ENCODE measurements around the gene GRIN1.

Gene GRIN1

GRCh38 chr9:137182836-137183235 is 43.9 kb downstream of the GRIN1 start:
- H3K27me3 ChIP-seq (replicated peaks in 2 of 5; ENCODE audit: control insufficient read depth in 4 of 5, insufficient read depth in 5 of 5, low read length in 4 of 5) = no peaks in the 10 kb centered on the region
- no peak for DNase-seq
- H3K27ac ChIP-seq (ENCODE audit: insufficient read depth in 1 of 2, low read depth in 1 of 2, low read length in 2 of 2, poor library complexity in 1 of 2, severe bottlenecking in 2 of 2) = no peak overlapping the region
- H3K4me3 ChIP-seq (ENCODE audit: control insufficient read depth in 1 of 7, extremely low read depth in 1 of 7, insufficient read depth in 4 of 7, low read depth in 2 of 7, low read length in 6 of 7) = no peak overlapping the region
- no peaks in the 10 kb centered on the region for H3K9me3 ChIP-seq (ENCODE audit: control extremely low read depth in 1 of 5, control insufficient read depth in 4 of 5, insufficient read depth in 2 of 5, low read depth in 1 of 5, low read length in 4 of 5)
- H3K36me3 ChIP-seq (ENCODE audit: control insufficient read depth in 4 of 4, insufficient read depth in 4 of 4, low read length in 3 of 4) = peaks cover 5 to 89% (median 60%) of the 10 kb centered on the region in 4 experiments
- whole genome bisulfite sequencing (ENCODE audit: insufficient coverage) = 93% methylated on average over 7 of the region's 17 CpGs
- ChIA-PET POLR2A (no interaction called here), CTCF (no interaction called here)
- H3K4me1 ChIP-seq (ENCODE audit: control extremely low read depth in 1 of 4, control insufficient read depth in 4 of 4, insufficient read depth in 4 of 4, low read length in 3 of 4) = peaks cover 0 to 22% (median 16%) of the 10 kb centered on the region in 4 experiments

GRCh38 chr9:137183980-137184595 is 45.1 kb downstream of the GRIN1 start:
- ChIA-PET CTCF (no interaction called here), POLR2A (no interaction called here)
- no peak overlapping the region for H3K4me3 ChIP-seq (ENCODE audit: control insufficient read depth in 1 of 7, extremely low read depth in 1 of 7, insufficient read depth in 4 of 7, low read depth in 2 of 7, low read length in 6 of 7)
- no peaks in the 10 kb centered on the region for H3K27me3 ChIP-seq (replicated peaks in 2 of 5; ENCODE audit: control insufficient read depth in 4 of 5, insufficient read depth in 5 of 5, low read length in 4 of 5)
- peaks cover 0 to 21% (median 20%) of the 10 kb centered on the region in 4 experiments for H3K4me1 ChIP-seq (ENCODE audit: control extremely low read depth in 1 of 4, control insufficient read depth in 4 of 4, insufficient read depth in 4 of 4, low read length in 3 of 4)
- peaks cover 5 to 77% (median 55%) of the 10 kb centered on the region in 4 experiments for H3K36me3 ChIP-seq (ENCODE audit: control insufficient read depth in 4 of 4, insufficient read depth in 4 of 4, low read length in 3 of 4)
- 97% methylated on average over 27 of the region's 27 CpGs for WGBS (ENCODE audit: insufficient coverage)
- no peaks in the 10 kb centered on the region for H3K9me3 ChIP-seq (ENCODE audit: control extremely low read depth in 1 of 5, control insufficient read depth in 4 of 5, insufficient read depth in 2 of 5, low read depth in 1 of 5, low read length in 4 of 5)
- no peak for DNase-seq
- no peak overlapping the region for H3K27ac ChIP-seq (ENCODE audit: insufficient read depth in 1 of 2, low read depth in 1 of 2, low read length in 2 of 2, poor library complexity in 1 of 2, severe bottlenecking in 2 of 2)

- CTCF ChIA-PET = interaction anchor here (1.0 kb wide), 1 partner anchor 8 kb away, joined by 3 read pairs; no protein-coding TSS in a partner anchor
- H3K27ac ChIP-seq (ENCODE audit: insufficient read depth in 1 of 2, low read depth in 1 of 2, low read length in 2 of 2, poor library complexity in 1 of 2, severe bottlenecking in 2 of 2) = no peak overlapping the region
Measured at GRCh38 chr9:137184881-137185660, 46.1 kb downstream of the GRIN1 start.

GRCh38 chr9:137185921-137186320 is 47.0 kb downstream of the GRIN1 start:
- H3K4me1 ChIP-seq (ENCODE audit: control extremely low read depth in 1 of 4, control insufficient read depth in 4 of 4, insufficient read depth in 4 of 4, low read length in 3 of 4) = peaks cover 3 to 39% (median 36%) of the 10 kb centered on the region in 4 experiments
- CTCF ChIA-PET = interaction anchor here (6.1 kb wide), 1 partner anchor 9 kb away, joined by 33 read pairs; no protein-coding TSS in a partner anchor
- 90% methylated on average over 19 of the region's 19 CpGs for WGBS (ENCODE audit: insufficient coverage)
- POLR2A ChIA-PET = interaction anchor here (0.6 kb wide), 1 partner anchor 437 kb away, joined by 8 read pairs; no protein-coding TSS in a partner anchor
- H3K4me3 ChIP-seq (ENCODE audit: control insufficient read depth in 1 of 7, extremely low read depth in 1 of 7, insufficient read depth in 4 of 7, low read depth in 2 of 7, low read length in 6 of 7) = no peak overlapping the region
- no peaks in the 10 kb centered on the region for H3K27me3 ChIP-seq (replicated peaks in 2 of 5; ENCODE audit: control insufficient read depth in 4 of 5, insufficient read depth in 5 of 5, low read length in 4 of 5)
- peaks cover 5 to 71% (median 48%) of the 10 kb centered on the region in 4 experiments for H3K36me3 ChIP-seq (ENCODE audit: control insufficient read depth in 4 of 4, insufficient read depth in 4 of 4, low read length in 3 of 4)
- no peak overlapping the region for H3K27ac ChIP-seq (ENCODE audit: insufficient read depth in 1 of 2, low read depth in 1 of 2, low read length in 2 of 2, poor library complexity in 1 of 2, severe bottlenecking in 2 of 2)
- H3K9me3 ChIP-seq (ENCODE audit: control extremely low read depth in 1 of 5, control insufficient read depth in 4 of 5, insufficient read depth in 2 of 5, low read depth in 1 of 5, low read length in 4 of 5) = no peaks in the 10 kb centered on the region
- no peak for DNase-seq

More at GRCh38 chr9:137184881-137185660, 46.1 kb downstream of the GRIN1 start:
- POLR2A ChIA-PET = no interaction called here
- Histone ChIP-seq H3K4me3 (ENCODE audit: control insufficient read depth in 1 of 7, extremely low read depth in 1 of 7, insufficient read depth in 4 of 7, low read depth in 2 of 7, low read length in 6 of 7) (no peak overlapping the region), H3K27me3 (replicated peaks in 2 of 5; ENCODE audit: control insufficient read depth in 4 of 5, insufficient read depth in 5 of 5, low read length in 4 of 5) (no peaks in the 10 kb centered on the region), H3K36me3 (ENCODE audit: control insufficient read depth in 4 of 4, insufficient read depth in 4 of 4, low read length in 3 of 4) (peaks cover 5 to 71% (median 50%) of the 10 kb centered on the region in 4 experiments), H3K9me3 (ENCODE audit: control extremely low read depth in 1 of 5, control insufficient read depth in 4 of 5, insufficient read depth in 2 of 5, low read depth in 1 of 5, low read length in 4 of 5) (no peaks in the 10 kb centered on the region), H3K4me1 (ENCODE audit: control extremely low read depth in 1 of 4, control insufficient read depth in 4 of 4, insufficient read depth in 4 of 4, low read length in 3 of 4) (peaks cover 3 to 31% (median 30%) of the 10 kb centered on the region in 4 experiments)
- no peak for DNase-seq
- WGBS (ENCODE audit: insufficient coverage) = 96% methylated on average over 45 of the region's 48 CpGs

GRCh38 chr9:137186385-137186784 is 47.4 kb downstream of the GRIN1 start:
- Histone ChIP-seq H3K9me3 (ENCODE audit: control extremely low read depth in 1 of 5, control insufficient read depth in 4 of 5, insufficient read depth in 2 of 5, low read depth in 1 of 5, low read length in 4 of 5) (no peaks in the 10 kb centered on the region), H3K36me3 (ENCODE audit: control insufficient read depth in 4 of 4, insufficient read depth in 4 of 4, low read length in 3 of 4) (peaks cover 5 to 71% (median 48%) of the 10 kb centered on the region in 4 experiments), H3K4me1 (ENCODE audit: control extremely low read depth in 1 of 4, control insufficient read depth in 4 of 4, insufficient read depth in 4 of 4, low read length in 3 of 4) (peaks cover 3 to 39% (median 36%) of the 10 kb centered on the region in 4 experiments), H3K27ac (ENCODE audit: insufficient read depth in 1 of 2, low read depth in 1 of 2, low read length in 2 of 2, poor library complexity in 1 of 2, severe bottlenecking in 2 of 2) (no peak overlapping the region), H3K4me3 (ENCODE audit: control insufficient read depth in 1 of 7, extremely low read depth in 1 of 7, insufficient read depth in 4 of 7, low read depth in 2 of 7, low read length in 6 of 7) (no peak overlapping the region), H3K27me3 (replicated peaks in 2 of 5; ENCODE audit: control insufficient read depth in 4 of 5, insufficient read depth in 5 of 5, low read length in 4 of 5) (no peaks in the 10 kb centered on the region)
- DNase-seq = no peak
- 96% methylated on average over 4 of the region's 6 CpGs for WGBS (ENCODE audit: insufficient coverage)
- ChIA-PET POLR2A (interaction anchor here (0.6 kb wide), 1 partner anchor 437 kb away, joined by 8 read pairs; no protein-coding TSS in a partner anchor), CTCF (interaction anchor here (1.8 to 6.1 kb wide), 2 partner anchors 10 to 15 kb away, joined by 5 to 33 read pairs; partner anchors contain the start of gene TPRN)

- ChIA-PET POLR2A (interaction anchor here (2.0 kb wide), 1 partner anchor 19 kb away, joined by 4 read pairs; no protein-coding TSS in a partner anchor), CTCF (interaction anchor here (1.5 to 6.1 kb wide), 6 partner anchors 7 to 50 kb away, joined by 3 to 33 read pairs (median 7); partner anchors contain the start of genes RNF224 and TPRN)
- DNase-seq = no peak
- Histone ChIP-seq H3K4me1 (ENCODE audit: control extremely low read depth in 1 of 4, control insufficient read depth in 4 of 4, insufficient read depth in 4 of 4, low read length in 3 of 4) (peaks cover 3 to 39% (median 36%) of the 10 kb centered on the region in 4 experiments), H3K27ac (ENCODE audit: insufficient read depth in 1 of 2, low read depth in 1 of 2, low read length in 2 of 2, poor library complexity in 1 of 2, severe bottlenecking in 2 of 2) (peak overlapping the region; percentile 70 to 90), H3K4me3 (ENCODE audit: control insufficient read depth in 1 of 7, extremely low read depth in 1 of 7, insufficient read depth in 4 of 7, low read depth in 2 of 7, low read length in 6 of 7) (peak overlapping the region; percentile 90 to 99 (median 96)), H3K27me3 (replicated peaks in 2 of 5; ENCODE audit: control insufficient read depth in 4 of 5, insufficient read depth in 5 of 5, low read length in 4 of 5) (no peaks in the 10 kb centered on the region), H3K36me3 (ENCODE audit: control insufficient read depth in 4 of 4, insufficient read depth in 4 of 4, low read length in 3 of 4) (peaks cover 5 to 75% (median 48%) of the 10 kb centered on the region in 4 experiments), H3K9me3 (ENCODE audit: control extremely low read depth in 1 of 5, control insufficient read depth in 4 of 5, insufficient read depth in 2 of 5, low read depth in 1 of 5, low read length in 4 of 5) (no peaks in the 10 kb centered on the region)
- WGBS (ENCODE audit: insufficient coverage) = 95% methylated on average over 13 of the region's 15 CpGs
Measured at GRCh38 chr9:137187386-137187785, 48.4 kb downstream of the GRIN1 start.

Measured in common myeloid progenitor, CD34-positive (primary cell).